LNCaP clone FGC (cell line): ENCODE measurements around the gene IPO9.

Experiments
- DNase-seq: peaks from one replicate; pipeline ENCODE4 v3.0.0-alpha.2; 2011; ENCODE audit warnings: low read depth
- H3K4me3 ChIP-seq: 2 replicates; pipeline ENCODE4 v1.5.1; 2011; ENCODE audit warnings: mild to moderate bottlenecking, low read depth, low read length, control low read depth
- TF ChIP-seq, protein P1 (sequence below): IDR thresholded peaks from 2 replicates; pipeline ENCODE4 v1.5.1; 2012; ENCODE audit warnings: mild to moderate bottlenecking; ENCODE audit not compliant: control insufficient read depth, insufficient read depth; ENCODE audit errors: extremely low read depth

IPO9 gene

DNA sequence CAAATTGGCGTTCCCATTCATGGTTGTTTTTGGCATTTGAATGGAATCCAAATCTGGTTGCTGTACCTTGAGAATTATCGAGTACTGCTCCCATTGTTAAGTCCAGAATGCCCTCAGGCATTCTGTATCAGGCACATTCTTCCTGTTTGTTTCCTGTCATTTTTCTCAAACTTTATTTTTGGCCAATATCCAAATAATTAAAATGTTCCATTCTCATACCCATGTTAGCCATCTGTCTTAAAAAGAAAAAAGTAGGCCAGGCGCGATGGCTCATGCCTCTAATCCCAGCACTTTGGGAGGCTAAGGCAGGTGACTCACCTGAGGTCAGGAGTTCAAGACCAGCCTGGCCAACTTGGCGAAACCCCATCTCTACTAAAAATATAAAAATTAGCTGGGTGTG, 30.5 kb downstream of the IPO9 start:
- TF ChIP-seq, protein P1, sequence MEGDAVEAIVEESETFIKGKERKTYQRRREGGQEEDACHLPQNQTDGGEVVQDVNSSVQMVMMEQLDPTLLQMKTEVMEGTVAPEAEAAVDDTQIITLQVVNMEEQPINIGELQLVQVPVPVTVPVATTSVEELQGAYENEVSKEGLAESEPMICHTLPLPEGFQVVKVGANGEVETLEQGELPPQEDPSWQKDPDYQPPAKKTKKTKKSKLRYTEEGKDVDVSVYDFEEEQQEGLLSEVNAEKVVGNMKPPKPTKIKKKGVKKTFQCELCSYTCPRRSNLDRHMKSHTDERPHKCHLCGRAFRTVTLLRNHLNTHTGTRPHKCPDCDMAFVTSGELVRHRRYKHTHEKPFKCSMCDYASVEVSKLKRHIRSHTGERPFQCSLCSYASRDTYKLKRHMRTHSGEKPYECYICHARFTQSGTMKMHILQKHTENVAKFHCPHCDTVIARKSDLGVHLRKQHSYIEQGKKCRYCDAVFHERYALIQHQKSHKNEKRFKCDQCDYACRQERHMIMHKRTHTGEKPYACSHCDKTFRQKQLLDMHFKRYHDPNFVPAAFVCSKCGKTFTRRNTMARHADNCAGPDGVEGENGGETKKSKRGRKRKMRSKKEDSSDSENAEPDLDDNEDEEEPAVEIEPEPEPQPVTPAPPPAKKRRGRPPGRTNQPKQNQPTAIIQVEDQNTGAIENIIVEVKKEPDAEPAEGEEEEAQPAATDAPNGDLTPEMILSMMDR: no peak
- H3K4me3 ChIP-seq: no peak overlapping the region
- DNase-seq: no peak

DNA sequence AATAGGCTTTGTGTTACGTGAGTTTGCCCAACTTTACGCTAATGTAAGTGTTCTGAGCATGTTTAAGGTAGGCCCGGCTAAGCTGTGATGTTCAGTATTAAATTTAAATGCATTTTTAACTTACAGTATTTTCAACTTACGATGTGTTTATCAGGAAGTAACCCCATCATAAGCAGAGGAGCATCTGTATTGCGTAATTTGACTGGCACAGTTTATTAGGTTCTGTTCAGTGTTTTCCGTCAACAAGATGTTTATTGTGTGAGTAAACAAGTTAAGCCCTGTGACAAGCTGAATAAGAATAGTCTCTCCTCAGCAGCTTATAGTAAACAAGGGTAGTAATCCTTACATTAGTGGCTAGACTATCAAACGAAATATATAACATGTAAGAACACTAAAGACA, 32.5 kb downstream of the IPO9 start:
- DNase-seq: peak; percentile 19
- H3K4me3 ChIP-seq: no peak overlapping the region
- TF ChIP-seq, protein P1: no peak

DNA sequence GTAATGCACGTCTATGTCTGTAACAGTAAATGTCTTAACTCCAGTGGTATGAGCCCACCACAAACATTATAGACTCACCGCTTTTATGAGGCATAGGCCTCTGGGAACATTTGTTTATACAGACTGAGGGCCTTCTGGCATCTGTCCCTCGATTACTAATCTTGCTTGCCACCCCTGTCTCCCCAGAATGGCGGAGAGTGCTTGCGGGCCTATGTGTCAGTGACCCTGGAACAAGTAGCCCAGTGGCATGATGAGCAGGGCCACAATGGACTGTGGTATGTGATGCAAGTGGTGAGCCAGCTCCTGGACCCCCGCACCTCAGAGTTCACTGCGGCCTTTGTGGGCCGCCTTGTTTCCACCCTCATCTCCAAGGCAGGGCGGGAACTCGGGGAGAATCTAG, 41.4 kb downstream of the IPO9 start:
- TF ChIP-seq, protein P1: no peak
- no peak for DNase-seq

DNA sequence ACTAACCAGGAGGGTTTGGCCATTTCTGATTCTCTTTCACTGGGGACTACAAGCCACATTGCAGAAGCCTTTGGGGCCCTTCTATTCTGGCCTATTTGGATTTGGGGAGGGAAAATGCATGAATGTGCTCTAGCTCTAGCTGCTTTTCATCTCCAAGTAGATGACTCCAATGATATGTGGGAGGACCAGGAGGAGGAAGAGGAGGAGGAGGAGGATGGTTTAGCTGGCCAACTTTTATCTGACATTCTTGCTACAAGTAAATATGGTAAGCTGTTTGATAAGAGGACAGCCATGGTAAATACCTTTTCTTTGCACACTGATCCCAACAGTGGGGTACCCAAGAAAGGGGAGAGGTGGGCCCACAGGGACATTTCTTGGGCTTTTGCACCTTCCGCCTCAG, 45.7 kb downstream of the IPO9 start:
- no peak overlapping the region for H3K4me3 ChIP-seq
- TF ChIP-seq, protein P1: no peak
- no peak for DNase-seq

More for the DNA sequence above, 41.4 kb downstream of the IPO9 start:
- H3K4me3 ChIP-seq: no peak overlapping the region

DNA sequence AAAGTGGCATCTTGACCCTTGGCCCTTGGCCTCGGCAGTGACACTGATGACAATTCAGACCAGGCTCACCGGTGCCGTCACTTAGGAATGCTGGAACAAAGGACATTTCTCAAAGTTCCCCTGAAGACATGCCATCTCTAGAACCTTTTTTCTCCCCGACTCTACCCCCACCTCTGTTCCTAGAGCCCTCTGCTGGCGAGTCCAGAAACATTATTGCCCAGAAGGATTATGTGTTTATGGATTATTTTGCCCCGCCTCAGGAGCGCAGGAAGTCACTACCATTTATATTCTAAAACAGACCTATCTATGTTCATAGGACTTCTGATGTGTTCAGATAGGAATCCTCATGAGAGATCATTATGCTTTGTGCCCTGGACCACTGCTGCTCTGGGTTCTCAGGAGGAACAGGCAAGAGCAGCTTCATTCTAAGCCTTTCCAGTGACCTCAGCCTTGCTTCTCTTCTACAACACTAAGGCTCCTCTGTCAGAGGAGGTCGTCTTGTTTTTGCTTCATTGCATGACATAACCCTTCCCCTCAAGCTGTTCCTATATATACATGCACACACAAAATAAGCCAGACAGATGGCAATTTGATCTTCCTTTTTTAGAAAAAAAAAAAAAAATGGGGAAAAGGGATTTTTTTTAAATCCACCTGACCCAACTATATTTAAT, 47.3 kb downstream of the IPO9 start:
- TF ChIP-seq, protein P1: 0 out of 2 replicates have a peak, but pooled peaks have one; percentile 30
- H3K4me3 ChIP-seq: no peak overlapping the region
- no peak for DNase-seq

DNA sequence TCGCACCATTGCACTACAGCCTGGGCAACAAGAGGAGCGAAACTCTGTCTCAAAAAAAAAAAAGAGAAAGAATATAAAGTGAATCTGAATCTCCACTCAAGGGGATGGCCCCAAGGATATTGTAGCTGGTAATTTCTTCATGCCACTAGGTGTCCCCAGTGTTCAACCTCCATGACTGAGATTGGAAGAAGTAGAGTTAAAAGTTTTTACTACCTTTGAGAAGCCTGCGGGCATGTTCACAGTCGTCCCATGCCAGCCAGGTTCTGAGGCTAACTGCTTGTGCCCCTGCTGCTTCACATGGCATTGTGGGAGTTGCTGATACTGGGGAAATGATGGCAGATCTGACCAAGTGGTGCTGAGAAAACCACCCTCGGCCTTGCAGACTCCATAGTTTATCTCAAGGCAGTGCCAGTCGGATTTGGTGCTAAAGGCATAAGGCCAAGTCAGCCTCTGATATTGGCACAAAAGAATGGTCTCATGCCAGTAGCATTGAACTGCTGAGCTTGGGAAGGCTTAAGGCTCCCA, 49.0 kb downstream of the IPO9 start:
- H3K4me3 ChIP-seq: no peak overlapping the region
- DNase-seq: peak; percentile 70

More for the DNA sequence above, 49.0 kb downstream of the IPO9 start:
- TF ChIP-seq, protein P1: peak; percentile 72
